Right cardiac atrium (tissue), 5 donors: ENCODE results near the gene SPNS3. TPM values are rescaled to one million over a fixed set of nuclear protein-coding genes. Genes with fewer than 3 reads are reported as not detected.
A peak's percentile ranks its signal among the peaks of the same experiment; 100 is the strongest.

Experiments
- ATAC-seq, 2 donors: fragments of 200-7000 bp; cut with Tn5 transposase; one replicate each; pipeline versions ENCODE4 v1.8.0 to v1.9.1; 2020; ENCODE audit warnings: moderate library complexity in 2 of 2, mild to moderate bottlenecking in 1 of 2
- DNase-seq, 3 donors: peaks; one replicate each; pipeline ENCODE4 v3.0.0-alpha.2; 2020
- H3K27ac ChIP-seq: one replicate; pipeline ENCODE4 v1.5.1; 2013; ENCODE audit warnings: mild to moderate bottlenecking, low read length, control low read depth, moderate library complexity
- H3K27me3 ChIP-seq: one replicate; pipeline ENCODE4 v1.6.1; 2013; ENCODE audit not compliant: control insufficient read depth, insufficient read depth
- H3K4me1 ChIP-seq: one replicate; pipeline ENCODE4 v1.6.1; 2013; ENCODE audit warnings: low read length; ENCODE audit not compliant: control insufficient read depth, insufficient read depth
- H3K4me3 ChIP-seq: one replicate; pipeline ENCODE4 v1.5.1; 2013; ENCODE audit warnings: low read length, control low read depth
- H3K9me3 ChIP-seq: one replicate; pipeline ENCODE4 v1.6.1; 2013; ENCODE audit warnings: low read length; ENCODE audit not compliant: control insufficient read depth
- whole genome bisulfite sequencing: extraction: QIAGEN DNeasy Blood & Tissue Kit; methylation state at CpG from one replicate; pipeline ENCODE4 v1.1.7; 2013; 5-methylcytosine and 5-hydroxymethylcytosine counted together
- intact Hi-C, 4 donors: fragments of 100-400 bp; cut with DNase I; formaldehyde crosslinking; loops; one replicate each; pipeline versions ENCODE4 v1.11.0 to v1.14.0; 2022 to 2023
- polyA plus RNA-seq: library from polyadenylated mRNA; stranded (reverse); fragments of 200-250 nt; gene quantifications from one replicate; pipeline ENCODE4 v1.2.3, GENCODE V29; 2013
- total RNA-seq, 4 donors: library from RNA; stranded (reverse); fragmentation: NEBNext Ultra II Directional; extraction: Animal tissue kit (Norgen Biotek cat#: 25700); gene quantifications; one replicate each; pipeline ENCODE4 v1.2.1, GENCODE V29; 2021
- donor health status: healthy with polysubstance abuse.
- donor health status: DM: no; HTN: yes; CAD: no.
- donor health status: DM: no; HTN: no; CAD: no.
- donor health status: DM: no; HTN: yes; CAD: no; lungs with severe emphysema.
- donor health status: DM: yes; HTN: yes; CAD: no.

SPNS3 gene
- total and polyA plus RNA-seq, 5 donors = 0.23 to 0.45 (median 0.29) TPM; not detected in 2

DNA sequence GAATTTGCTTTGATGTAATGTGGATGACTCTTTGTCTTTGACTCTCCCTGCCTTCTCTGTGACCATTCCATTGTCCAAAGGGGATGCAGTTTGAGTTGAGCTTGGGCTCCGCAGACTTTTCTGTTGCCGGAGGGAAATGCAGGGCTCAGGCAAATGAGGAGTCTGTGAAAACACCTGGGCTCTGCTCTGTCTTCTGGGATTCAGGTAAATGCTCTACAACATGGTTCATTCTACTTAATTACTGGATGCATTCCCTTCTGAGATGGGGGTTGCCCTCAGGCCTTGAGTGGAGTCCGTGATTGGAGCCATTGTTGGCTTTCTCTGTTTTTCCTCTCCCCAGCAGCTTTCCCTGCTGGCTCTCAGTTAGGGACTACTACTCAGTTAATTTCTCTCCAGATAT, 38.5 kb downstream of the SPNS3 start:
- ATAC-seq (no peak), DNase-seq (no peak)
- H3K27ac ChIP-seq = no peak overlapping the region
- H3K4me1 ChIP-seq = no peaks in the 10 kb centered on the region
- 90% methylated on average over 3 of the region's 3 CpGs for WGBS
- no peaks in the 10 kb centered on the region for H3K9me3 ChIP-seq
- no peaks in the 10 kb centered on the region for H3K27me3 ChIP-seq
- H3K4me3 ChIP-seq = no peak overlapping the region
- intact Hi-C loops = no loop called here

DNA sequence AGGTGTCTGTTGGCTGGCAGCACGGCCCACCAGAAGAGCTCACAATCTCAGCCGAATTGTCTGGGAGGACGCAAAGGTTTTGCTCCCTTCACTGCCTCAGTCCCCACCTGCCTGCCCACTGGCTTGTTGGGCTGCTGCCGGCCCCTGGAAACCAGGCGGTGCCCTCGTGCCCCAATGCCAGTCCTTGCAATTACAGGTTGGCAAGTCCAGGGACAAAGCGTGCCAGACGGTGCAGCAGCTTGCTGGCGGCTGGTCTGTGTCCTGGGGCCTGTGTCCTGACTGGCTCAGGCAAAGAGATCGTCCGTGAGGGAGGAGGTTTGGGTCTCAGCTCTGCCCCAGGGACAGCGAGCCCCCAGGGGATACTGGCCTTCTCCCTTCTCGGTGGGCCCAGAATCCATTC, 40.4 kb downstream of the SPNS3 start:
- 70% methylated on average over 13 of the region's 13 CpGs for WGBS
- ATAC-seq = peak; percentile 30 to 61
- Histone ChIP-seq H3K27me3 (no peaks in the 10 kb centered on the region), H3K27ac (no peak overlapping the region), H3K4me1 (no peaks in the 10 kb centered on the region), H3K4me3 (no peak overlapping the region), H3K9me3 (no peaks in the 10 kb centered on the region)
- no peak for DNase-seq
- intact Hi-C loops = no loop called here

DNA sequence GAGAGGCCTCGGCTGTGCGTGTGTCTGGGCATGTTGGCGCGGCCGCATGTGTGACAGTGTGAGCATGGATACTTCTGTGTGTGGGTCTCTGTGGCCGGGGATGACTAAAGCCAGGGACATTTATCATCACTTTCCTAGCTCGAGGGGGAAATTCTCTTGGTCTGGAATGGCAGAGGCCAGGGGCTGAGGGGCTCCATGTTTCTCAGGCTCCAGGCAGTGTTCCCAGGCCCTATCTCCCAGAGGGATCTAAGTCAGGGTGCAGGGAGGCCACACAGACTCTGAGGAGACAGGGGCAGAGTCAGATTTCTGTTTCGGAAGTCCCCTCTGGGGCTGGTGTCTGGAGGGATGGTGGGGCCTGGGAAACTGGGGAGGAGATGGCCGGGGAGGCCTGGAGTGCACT, 41.3 kb downstream of the SPNS3 start:
- H3K27ac ChIP-seq = no peak overlapping the region
- ATAC-seq = no peak
- H3K4me3 ChIP-seq = no peak overlapping the region
- WGBS = 70% methylated on average over 9 of the region's 9 CpGs
- H3K9me3 ChIP-seq = no peaks in the 10 kb centered on the region
- no peaks in the 10 kb centered on the region for H3K27me3 ChIP-seq
- intact Hi-C loops = no loop called here
- no peaks in the 10 kb centered on the region for H3K4me1 ChIP-seq
- DNase-seq = no peak

DNA sequence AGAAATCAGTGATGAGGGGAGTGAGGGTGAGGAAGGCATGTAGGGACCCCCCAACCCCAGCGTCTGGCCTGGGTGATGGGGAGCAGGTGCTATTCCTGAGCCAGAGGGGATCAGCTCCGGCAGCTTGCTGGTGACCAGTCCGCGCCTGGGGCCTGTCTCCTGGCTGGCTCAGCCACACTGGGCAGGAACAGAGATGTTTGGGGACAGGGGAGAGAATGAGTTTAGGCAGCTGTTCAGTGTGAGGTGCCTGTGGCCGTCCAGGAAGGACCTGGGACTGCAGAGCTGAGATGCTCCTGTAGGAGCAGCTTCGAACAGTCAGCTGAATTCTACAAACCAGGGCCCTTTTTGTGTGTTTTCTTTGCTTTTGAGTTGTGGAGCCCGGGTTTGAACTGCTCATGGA, 41.7 kb downstream of the SPNS3 start:
- no peak overlapping the region for H3K27ac ChIP-seq

DNA sequence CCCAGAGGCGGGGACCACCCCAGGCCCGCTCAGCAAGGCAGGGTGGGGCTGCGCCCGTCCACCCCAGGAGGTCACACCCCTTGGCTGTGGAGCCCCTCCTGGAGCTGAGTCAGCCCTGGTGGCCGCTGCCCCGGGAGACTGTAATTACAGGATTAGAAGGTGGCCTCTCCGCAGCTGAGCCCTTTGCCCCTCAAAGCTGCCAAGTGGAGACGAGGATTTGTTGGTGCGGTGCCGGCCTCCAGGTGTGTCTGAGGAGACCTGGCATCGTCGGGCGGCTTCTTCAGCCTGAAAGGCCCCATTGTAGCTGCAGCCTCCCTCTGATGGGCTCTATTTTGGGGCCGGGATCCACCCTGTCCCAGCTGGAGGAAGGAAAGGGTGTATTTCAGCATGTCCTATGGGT, 42.3 kb downstream of the SPNS3 start:
- intact Hi-C loops = no loop called here
- H3K4me1 ChIP-seq = no peaks in the 10 kb centered on the region
- peak in 1 of 2 donors; percentile 34 for ATAC-seq
- no peak for DNase-seq
- 75% methylated on average over 14 of the region's 14 CpGs for WGBS
- no peak overlapping the region for H3K27ac ChIP-seq
- H3K9me3 ChIP-seq = no peaks in the 10 kb centered on the region
- H3K4me3 ChIP-seq = no peak overlapping the region
- H3K27me3 ChIP-seq = no peaks in the 10 kb centered on the region

More for the DNA sequence above, 41.7 kb downstream of the SPNS3 start:
- intact Hi-C loops = no loop called here
- 81% methylated on average over 7 of the region's 7 CpGs for WGBS
- H3K4me3 ChIP-seq = no peak overlapping the region
- ATAC-seq (no peak), DNase-seq (no peak)
- H3K9me3 ChIP-seq = no peaks in the 10 kb centered on the region
- no peaks in the 10 kb centered on the region for H3K4me1 ChIP-seq
- H3K27me3 ChIP-seq = no peaks in the 10 kb centered on the region

DNA sequence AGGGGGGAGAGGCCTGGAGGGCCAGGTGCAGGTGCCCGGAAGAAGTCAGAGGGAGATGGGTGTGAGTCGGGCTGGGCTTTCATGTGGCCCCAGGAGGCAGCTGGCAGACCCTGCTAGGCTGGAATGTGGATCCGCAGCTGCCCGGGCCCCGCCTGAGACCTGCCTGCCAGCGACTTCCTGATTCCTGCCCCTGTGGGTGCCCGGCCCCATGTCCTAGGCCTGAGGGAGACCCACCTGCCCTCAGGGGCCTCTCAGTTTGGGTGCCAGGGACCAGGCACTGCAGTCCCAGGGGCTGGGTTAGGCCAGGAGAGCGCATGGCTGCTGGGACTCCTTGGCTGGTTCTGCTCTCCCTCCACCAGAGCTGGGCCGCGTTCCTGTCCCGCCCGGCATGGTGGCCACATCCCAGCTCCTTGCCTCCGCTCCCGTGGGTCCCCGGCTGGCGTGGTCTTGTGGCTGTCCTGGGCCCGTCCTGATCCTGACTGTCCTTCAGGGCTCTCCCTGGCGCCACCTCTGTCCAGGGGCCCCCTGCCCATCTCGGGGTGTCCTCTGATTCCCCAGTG, 42.9 kb downstream of the SPNS3 start:
- no peaks in the 10 kb centered on the region for H3K27me3 ChIP-seq
- intact Hi-C loops = no loop called here
- no peak overlapping the region for H3K4me3 ChIP-seq
- no peaks in the 10 kb centered on the region for H3K9me3 ChIP-seq
- WGBS = 80% methylated on average over 19 of the region's 19 CpGs
- H3K27ac ChIP-seq = no peak overlapping the region
- no peak for DNase-seq
- no peaks in the 10 kb centered on the region for H3K4me1 ChIP-seq
- ATAC-seq = peak in 1 of 2 donors; percentile 6

DNA sequence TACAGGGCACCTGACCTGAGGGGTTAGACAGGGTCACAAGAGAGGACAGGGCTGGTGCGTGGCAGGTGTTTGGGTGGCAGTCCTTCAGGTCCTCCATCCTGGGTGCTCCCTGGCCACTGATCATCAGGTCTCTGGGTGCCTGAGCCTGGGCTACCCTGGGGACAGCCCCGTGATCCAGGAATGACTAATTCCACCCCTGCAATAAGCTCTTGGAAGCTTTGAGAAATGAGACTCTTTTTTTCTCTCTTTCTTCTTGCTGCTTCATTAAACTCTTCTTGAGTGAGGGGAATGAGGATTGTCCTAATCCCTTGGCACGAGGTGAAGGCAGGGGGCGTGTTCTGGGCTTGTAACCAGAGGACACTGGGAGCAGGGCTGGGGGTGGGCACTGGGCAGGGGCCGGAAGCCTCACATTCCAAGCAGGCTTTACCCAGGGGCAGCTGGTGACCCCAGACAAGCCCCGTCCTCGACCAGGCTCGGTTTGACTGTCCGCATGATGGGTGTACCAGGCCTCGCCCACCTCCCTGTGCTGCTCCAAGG, 43.6 kb downstream of the SPNS3 start:
- DNase-seq (no peak), ATAC-seq (no peak)
- H3K4me3 ChIP-seq = no peak overlapping the region
- no peak overlapping the region for H3K27ac ChIP-seq
- H3K4me1 ChIP-seq = no peaks in the 10 kb centered on the region
- intact Hi-C loops = no loop called here
- H3K9me3 ChIP-seq = no peaks in the 10 kb centered on the region
- WGBS = 78% methylated on average over 10 of the region's 10 CpGs
- H3K27me3 ChIP-seq = no peaks in the 10 kb centered on the region

DNA sequence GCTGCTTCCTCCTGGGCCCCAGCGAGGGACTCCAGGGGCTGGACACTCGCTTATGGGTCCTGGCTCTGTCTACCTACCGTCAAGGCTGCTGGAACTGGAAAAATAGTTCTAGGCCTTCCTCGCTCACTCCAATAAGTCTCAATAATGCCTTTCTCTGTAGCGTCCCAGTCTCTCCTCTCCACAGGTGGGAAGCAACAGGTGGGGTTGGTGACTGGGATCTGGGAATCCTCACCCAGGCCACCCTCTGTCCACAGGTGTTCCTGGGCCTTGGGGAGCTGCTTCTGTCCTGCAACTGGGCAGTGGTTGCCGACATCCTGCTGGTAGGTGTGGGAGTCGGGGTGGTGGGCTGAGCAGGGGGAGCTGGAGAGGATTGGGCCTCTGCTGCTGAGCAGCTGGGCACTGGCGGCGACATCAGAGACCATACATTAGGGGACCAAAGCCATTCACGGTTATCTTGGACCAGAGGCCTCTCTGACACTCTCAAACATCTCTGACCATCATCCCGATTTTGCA, 44.6 kb downstream of the SPNS3 start:
- intact Hi-C loops = no loop called here
- Histone ChIP-seq H3K27ac (no peak overlapping the region), H3K27me3 (no peaks in the 10 kb centered on the region), H3K9me3 (no peaks in the 10 kb centered on the region), H3K4me1 (no peaks in the 10 kb centered on the region), H3K4me3 (no peak overlapping the region)
- no peak for DNase-seq
- 90% methylated on average over 11 of the region's 11 CpGs for WGBS
- ATAC-seq = no peak

DNA sequence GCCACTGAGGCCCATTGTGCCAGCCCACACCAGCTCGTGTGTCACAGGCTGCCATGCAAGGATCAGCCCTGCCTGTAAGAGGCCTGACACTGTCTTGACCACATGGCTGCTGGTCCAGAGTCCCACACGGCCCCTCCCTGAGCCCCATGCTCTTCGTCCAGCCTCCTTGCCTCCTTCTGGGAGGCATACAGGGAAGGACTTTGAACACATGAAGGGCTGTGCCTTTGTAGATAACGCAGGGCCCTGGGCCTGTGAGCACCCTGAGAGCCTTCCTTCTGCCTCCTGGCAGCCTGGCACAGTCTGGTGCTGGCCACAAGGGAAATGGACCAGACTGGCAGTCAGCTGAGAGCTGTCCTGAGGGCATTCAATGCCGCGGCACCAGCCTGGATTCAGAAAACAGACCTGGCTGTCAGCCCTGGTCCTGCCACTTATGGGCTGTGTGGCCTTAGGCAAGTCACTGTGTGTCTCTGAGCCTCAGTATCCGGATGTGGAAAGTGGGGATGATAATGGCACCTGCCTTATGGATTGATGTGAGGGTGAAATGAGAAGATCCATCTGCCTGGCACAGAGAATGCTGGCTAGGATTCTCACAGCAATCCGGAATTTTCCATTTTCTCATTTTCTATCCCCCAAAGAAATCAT, 45.7 kb downstream of the SPNS3 start:
- 86% methylated on average over 8 of the region's 8 CpGs for WGBS
- Histone ChIP-seq H3K27ac (no peak overlapping the region), H3K4me1 (no peaks in the 10 kb centered on the region), H3K4me3 (no peak overlapping the region), H3K27me3 (no peaks in the 10 kb centered on the region), H3K9me3 (no peaks in the 10 kb centered on the region)
- DNase-seq (no peak), ATAC-seq (no peak)
- intact Hi-C loops = no loop called here

DNA sequence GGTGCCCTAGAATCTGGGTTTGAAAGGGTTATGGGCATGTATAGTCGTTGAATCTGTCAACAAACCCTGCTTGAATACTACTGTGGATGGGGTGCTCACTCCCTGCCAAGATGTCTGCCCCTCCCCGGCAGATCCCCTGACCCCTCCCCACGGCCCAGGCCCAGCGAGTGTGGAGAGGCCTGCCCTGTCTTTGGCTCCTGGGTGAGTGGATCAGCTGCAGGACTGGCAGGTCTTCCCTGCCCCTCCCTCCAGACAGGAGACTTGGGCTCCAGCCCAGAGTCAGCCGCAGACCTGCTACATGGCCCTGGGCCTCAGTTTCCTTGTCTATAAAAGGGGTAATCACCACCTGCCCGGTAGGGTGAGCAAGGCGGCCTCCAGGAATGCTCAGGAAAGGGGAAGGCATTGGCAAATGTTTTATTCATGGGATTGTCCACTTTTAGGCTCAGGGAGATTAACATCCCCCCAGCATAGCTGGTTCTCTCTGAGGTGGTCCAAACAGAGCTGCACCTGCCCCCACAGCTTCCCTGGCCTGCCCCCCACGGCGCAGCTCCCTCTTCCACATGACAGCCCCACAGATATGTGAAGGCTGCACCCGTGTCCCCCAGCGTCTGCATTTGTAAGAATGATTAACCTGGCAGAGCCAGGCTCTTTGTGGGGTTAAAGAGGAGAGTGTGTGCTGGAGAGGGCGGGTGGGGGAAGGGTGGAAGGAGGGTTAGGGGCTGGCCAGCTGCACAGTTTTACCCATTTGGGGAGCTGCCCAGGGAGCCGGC, 46.4 kb downstream of the SPNS3 start:
- H3K27me3 ChIP-seq = no peaks in the 10 kb centered on the region
- ATAC-seq (no peak), DNase-seq (no peak)
- WGBS = 75% methylated on average over 13 of the region's 13 CpGs
- no peak overlapping the region for H3K27ac ChIP-seq
- H3K4me3 ChIP-seq = no peak overlapping the region
- intact Hi-C loops = no loop called here
- H3K4me1 ChIP-seq = no peaks in the 10 kb centered on the region
- H3K9me3 ChIP-seq = no peaks in the 10 kb centered on the region
